Esophagus squamous epithelium (tissue), 5 donors: ENCODE data around the gene PCK1. TPM values are rescaled to one million over a fixed set of nuclear protein-coding genes. Genes with fewer than 3 reads are reported as not detected.

ENCODE experiments used
- DNase-seq: peaks from one replicate; lab custom pipeline; 2025; lab: John Stamatoyannopoulos, UW
- H3K27ac ChIP-seq, 4 donors: fragments of 200-600 bp; sonication (generic); one replicate each; pipeline ENCODE4 v1.5.1; 2016 to 2019; ENCODE audit warnings: mild to moderate bottlenecking in 1 of 4
- H3K27me3 ChIP-seq, 4 donors: fragments of 200-600 bp; sonication (generic); 1 replicate in 3 of 4; 2 replicates in 1 of 4; pipeline versions ENCODE4 v1.5.1 to v1.6.0; 2017 to 2021; ENCODE audit warnings: antibody characterized with exemption in 1 of 4
- H3K36me3 ChIP-seq, 3 donors: fragments of 200-600 bp; sonication (generic); one replicate each; pipeline ENCODE4 v1.5.1; 2016 to 2019
- H3K4me1 ChIP-seq, 3 donors: fragments of 200-600 bp; sonication (generic); one replicate each; pipeline ENCODE4 v1.5.1; 2017 to 2019
- H3K4me3 ChIP-seq, 4 donors: fragments of 200-600 bp; sonication (generic); 1 replicate in 3 of 4; 2 replicates in 1 of 4; pipeline ENCODE4 v1.5.1; 2016 to 2019; ENCODE audit warnings: mild to moderate bottlenecking in 2 of 4, moderate library complexity in 1 of 4
- H3K9me3 ChIP-seq, 3 donors: fragments of 200-600 bp; sonication (generic); one replicate each; pipeline ENCODE4 v1.5.1; 2016 to 2019
- POLR2A ChIP-seq, 4 donors: fragments of 450-650 bp; IDR thresholded peaks; one replicate each; pipeline ENCODE4 v1.6.1; 2017; ENCODE audit warnings: antibody characterized with exemption in 4 of 4, mild to moderate bottlenecking in 4 of 4, moderate library complexity in 3 of 4
- WGBS, 2 donors: methylation state at CpG; one replicate each; pipeline ENCODE4 v1.1.5; 2018; 5-methylcytosine and 5-hydroxymethylcytosine counted together
- intact Hi-C: fragments of 100-400 bp; cut with DNase I; formaldehyde crosslinking; loops from one replicate; pipeline ENCODE4 v1.15.0; 2022
- total RNA-seq, 4 donors: library from RNA; depleted of rRNA; stranded (reverse); fragments of >200 nt; gene quantifications; one replicate each; pipeline ENCODE4 v1.1.0, GENCODE V29; 2016
- TF ChIP-seq, protein P1 (sequence below), 6 experiments: fragments of 450-650 bp in 4 of 6; fragments of 200-600 bp in 2 of 6; sonication (generic) in 2 of 6; IDR thresholded peaks; one replicate each; pipeline ENCODE4 v1.5.1; 2016 to 2019; ENCODE audit warnings: antibody characterized with exemption in 6 of 6, mild to moderate bottlenecking in 4 of 6, moderate library complexity in 4 of 6
- donor health status: DM: yes; HTN: yes; CAD: no.

Gene PCK1
- total RNA-seq, 4 donors from 2014 or later, result 0.38 to 1.4 (median 0.65) TPM

DNA sequence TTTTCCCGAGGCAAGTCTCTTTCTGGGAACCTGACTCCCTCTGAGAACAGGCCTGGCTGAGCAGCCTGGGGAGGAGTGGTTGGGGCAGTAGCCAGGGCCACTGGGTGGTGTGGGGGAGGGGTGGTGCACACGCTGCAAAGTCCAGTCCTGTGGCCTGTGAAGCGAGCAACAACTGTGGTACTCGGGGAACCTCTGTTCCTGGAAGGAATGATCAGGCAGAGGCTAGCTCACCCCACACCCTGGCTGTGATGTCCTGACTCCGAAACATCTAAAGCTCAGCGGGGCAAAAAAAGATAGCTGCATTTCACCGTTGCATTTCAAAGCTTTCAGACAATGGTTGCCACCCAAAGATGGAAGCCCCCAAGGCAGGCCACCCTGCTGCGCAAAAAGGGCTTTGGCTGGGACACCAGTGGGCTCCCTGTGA lies 25.5 kb downstream of the PCK1 start:
- no peak overlapping the region for H3K27ac ChIP-seq
- no peaks in the 10 kb centered on the region for H3K36me3 ChIP-seq
- 53 to 64% methylated on average over 3 of the region's 8 CpGs for WGBS, 2 donors
- DNase-seq, result no peak
- TF ChIP-seq, protein P1, sequence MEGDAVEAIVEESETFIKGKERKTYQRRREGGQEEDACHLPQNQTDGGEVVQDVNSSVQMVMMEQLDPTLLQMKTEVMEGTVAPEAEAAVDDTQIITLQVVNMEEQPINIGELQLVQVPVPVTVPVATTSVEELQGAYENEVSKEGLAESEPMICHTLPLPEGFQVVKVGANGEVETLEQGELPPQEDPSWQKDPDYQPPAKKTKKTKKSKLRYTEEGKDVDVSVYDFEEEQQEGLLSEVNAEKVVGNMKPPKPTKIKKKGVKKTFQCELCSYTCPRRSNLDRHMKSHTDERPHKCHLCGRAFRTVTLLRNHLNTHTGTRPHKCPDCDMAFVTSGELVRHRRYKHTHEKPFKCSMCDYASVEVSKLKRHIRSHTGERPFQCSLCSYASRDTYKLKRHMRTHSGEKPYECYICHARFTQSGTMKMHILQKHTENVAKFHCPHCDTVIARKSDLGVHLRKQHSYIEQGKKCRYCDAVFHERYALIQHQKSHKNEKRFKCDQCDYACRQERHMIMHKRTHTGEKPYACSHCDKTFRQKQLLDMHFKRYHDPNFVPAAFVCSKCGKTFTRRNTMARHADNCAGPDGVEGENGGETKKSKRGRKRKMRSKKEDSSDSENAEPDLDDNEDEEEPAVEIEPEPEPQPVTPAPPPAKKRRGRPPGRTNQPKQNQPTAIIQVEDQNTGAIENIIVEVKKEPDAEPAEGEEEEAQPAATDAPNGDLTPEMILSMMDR (IDR thresholded peaks at IDR 0.05), result no peak
- TF ChIP-seq POLR2A (IDR thresholded peaks at IDR 0.05), result no peak
- peaks cover 4 to 35% (median 13%) of the 10 kb centered on the region in 3 donors for H3K4me1 ChIP-seq
- peaks cover 0 to 8% (median 7%) of the 10 kb centered on the region in 3 donors for H3K9me3 ChIP-seq
- intact Hi-C loops, result no loop called here
- H3K27me3 ChIP-seq, result peaks cover 0 to 13% (median 0%) of the 10 kb centered on the region in 4 donors
- H3K4me3 ChIP-seq, result no peak overlapping the region

DNA sequence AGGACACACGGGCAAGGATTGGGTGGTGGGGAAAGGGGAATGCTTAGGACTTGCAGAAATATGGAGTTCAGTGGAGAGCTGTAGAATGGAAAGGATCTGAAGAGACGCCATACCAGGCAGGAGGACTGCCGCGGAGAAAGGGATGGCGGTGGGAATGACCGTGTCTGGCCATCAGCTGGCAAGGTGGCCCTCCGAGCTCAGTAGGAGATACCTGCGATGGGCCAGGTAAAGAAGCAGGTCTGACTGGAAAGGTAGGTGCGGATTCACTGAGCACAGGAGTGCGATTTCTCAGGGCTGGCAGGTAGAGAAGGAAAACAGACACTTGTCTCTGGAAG lies 26.0 kb downstream of the PCK1 start:
- no peak for DNase-seq
- Histone ChIP-seq H3K36me3 (no peaks in the 10 kb centered on the region), H3K4me3 (no peak overlapping the region), H3K27me3 (peaks cover 0 to 11% (median 0%) of the 10 kb centered on the region in 4 donors), H3K4me1 (peaks cover 3 to 30% (median 8%) of the 10 kb centered on the region in 3 donors), H3K9me3 (peaks cover 0 to 8% (median 7%) of the 10 kb centered on the region in 3 donors), H3K27ac (no peak overlapping the region)
- intact Hi-C loops, result no loop called here
- TF ChIP-seq, protein P1 (IDR thresholded peaks at IDR 0.05), result no peak
- no peak for TF ChIP-seq POLR2A (IDR thresholded peaks at IDR 0.05)
- 86 to 89% methylated on average over 10 of the region's 10 CpGs for WGBS, 2 donors

DNA sequence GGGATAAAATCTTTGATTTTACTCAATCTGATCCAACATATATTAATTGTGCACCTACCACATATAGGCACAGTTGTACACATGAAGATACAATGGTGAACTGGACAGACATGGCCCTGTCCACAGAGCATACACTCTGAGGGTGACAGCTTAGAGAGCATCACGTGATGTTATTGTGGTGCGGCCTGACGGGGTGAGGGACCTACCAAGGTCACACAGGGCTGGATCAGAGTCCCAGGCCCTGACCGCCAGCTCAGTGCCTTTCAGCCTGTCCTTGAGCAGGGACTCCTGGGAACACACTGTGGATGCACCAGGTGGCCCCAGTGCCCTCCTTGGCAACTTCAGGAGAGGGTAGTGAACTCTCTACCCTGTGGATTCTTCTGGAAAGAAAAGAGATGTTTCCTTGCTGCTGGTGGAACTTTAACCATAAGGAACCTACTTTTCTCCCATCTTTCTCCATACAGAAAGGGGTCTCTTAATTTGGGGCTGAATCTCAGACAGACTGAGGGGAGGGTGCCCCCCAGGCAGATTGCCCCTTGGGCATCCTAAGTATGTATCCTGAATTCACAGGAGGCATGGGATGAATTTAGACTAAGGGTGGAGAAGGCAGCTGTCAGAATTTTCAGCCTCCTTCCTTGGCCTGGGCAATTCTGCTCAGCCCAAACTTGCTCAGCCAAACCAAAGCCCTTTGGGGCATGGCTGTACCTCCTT lies 26.5 kb downstream of the PCK1 start:
- H3K27me3 ChIP-seq, result peaks cover 0 to 11% (median 0%) of the 10 kb centered on the region in 4 donors
- H3K27ac ChIP-seq, result no peak overlapping the region
- intact Hi-C loops, result no loop called here
- H3K4me1 ChIP-seq, result peaks cover 0 to 25% (median 5%) of the 10 kb centered on the region in 3 donors
- WGBS, 2 donors, result 73 to 86% methylated on average over 3 to 4 of the region's 4 CpGs
- H3K36me3 ChIP-seq, result no peaks in the 10 kb centered on the region
- no peak for DNase-seq
- TF ChIP-seq, protein P1 (IDR thresholded peaks at IDR 0.05), result no peak
- TF ChIP-seq POLR2A (IDR thresholded peaks at IDR 0.05), result no peak
- peaks cover 0 to 8% (median 7%) of the 10 kb centered on the region in 3 donors for H3K9me3 ChIP-seq
- H3K4me3 ChIP-seq, result no peak overlapping the region

DNA sequence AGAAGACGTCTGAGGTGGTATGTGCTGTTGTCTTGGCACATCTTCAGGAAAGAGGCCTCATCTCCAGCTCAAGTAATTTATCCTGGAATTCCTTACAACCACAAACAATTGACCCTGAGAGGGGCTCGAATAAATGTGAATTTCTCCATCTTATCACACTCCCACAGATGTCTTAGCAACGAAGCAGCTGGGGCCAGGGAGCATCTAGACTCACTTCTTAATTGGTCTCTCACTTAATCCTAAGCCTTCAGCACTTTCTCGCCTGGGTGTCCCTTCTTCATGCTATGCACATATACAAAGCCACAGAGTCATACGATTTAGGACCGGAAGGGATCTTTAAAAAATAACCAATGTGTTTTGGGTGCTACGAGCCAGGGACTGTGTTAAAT lies 27.1 kb downstream of the PCK1 start:
- Histone ChIP-seq H3K36me3 (no peaks in the 10 kb centered on the region), H3K4me3 (no peak overlapping the region), H3K4me1 (peaks cover 0 to 20% (median 2%) of the 10 kb centered on the region in 3 donors), H3K9me3 (peaks cover 0 to 8% (median 7%) of the 10 kb centered on the region in 3 donors), H3K27ac (no peak overlapping the region), H3K27me3 (peaks cover 0 to 11% (median 0%) of the 10 kb centered on the region in 4 donors)
- intact Hi-C loops, result no loop called here
- DNase-seq, result no peak
- TF ChIP-seq, protein P1 (IDR thresholded peaks at IDR 0.05), result no peak
- no peak for TF ChIP-seq POLR2A (IDR thresholded peaks at IDR 0.05)
- 78% methylated on average over 7 of the region's 7 CpGs for WGBS, 2 donors

DNA sequence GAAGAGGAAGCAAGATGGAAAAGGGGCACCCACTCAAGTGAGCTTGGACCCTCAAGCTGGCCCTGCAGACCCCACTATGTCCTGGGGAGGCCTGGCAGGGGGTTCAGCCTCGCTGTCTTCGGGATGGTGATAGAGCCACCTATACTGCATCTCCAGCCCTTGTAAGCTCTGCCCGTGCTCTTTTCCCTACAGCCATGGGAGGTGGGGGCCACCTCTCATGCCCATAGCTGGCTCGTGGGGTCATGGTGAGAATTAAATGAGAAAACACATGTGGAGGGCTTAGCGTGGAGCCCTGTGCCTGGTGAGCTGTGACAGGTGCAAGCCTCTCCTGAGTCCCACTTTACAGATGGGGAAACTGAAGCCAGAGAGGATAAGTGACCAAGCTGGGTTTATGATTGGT lies 27.7 kb downstream of the PCK1 start:
- H3K27ac ChIP-seq, result no peak overlapping the region
- WGBS, 2 donors, result 79 to 100% methylated on average over 2 to 5 of the region's 5 CpGs
- H3K4me3 ChIP-seq, result no peak overlapping the region
- intact Hi-C loops, result no loop called here
- peaks cover 0 to 11% (median 0%) of the 10 kb centered on the region in 4 donors for H3K27me3 ChIP-seq
- no peak for DNase-seq
- peaks cover 0 to 8% (median 7%) of the 10 kb centered on the region in 3 donors for H3K9me3 ChIP-seq
- H3K36me3 ChIP-seq, result no peaks in the 10 kb centered on the region
- peaks cover 0 to 20% (median 4%) of the 10 kb centered on the region in 3 donors for H3K4me1 ChIP-seq
- TF ChIP-seq, protein P1 (IDR thresholded peaks at IDR 0.05), result no peak
- no peak for TF ChIP-seq POLR2A (IDR thresholded peaks at IDR 0.05)
